Measurements from ENCODE around the gene NAP1L1.

Gene NAP1L1

DNA sequence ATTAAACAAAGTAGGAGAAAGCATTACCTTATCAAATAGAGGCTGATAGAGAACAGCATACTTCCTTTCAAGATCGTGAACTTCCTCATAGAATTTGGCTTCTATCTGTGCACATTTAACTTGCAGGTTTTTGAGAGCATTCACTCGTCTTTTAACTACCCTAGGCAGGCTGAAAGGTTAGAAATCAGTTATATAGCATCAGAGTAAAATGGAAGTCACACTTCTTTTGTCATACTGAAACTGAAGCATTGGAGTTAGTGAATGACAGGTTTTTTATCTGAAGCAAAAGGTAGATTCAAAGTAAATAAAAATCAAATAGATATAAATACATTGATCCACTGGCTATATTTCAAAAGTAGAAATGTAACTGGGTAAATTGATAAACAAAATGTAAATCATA, 24.4 kb downstream of the NAP1L1 start:
- H3K4me3 ChIP-seq (ENCODE audit: low read depth, low read length), result no peak overlapping the region
- DNase-seq (ENCODE audit: low read depth), result no peak
- TF ChIP-seq, protein P1, sequence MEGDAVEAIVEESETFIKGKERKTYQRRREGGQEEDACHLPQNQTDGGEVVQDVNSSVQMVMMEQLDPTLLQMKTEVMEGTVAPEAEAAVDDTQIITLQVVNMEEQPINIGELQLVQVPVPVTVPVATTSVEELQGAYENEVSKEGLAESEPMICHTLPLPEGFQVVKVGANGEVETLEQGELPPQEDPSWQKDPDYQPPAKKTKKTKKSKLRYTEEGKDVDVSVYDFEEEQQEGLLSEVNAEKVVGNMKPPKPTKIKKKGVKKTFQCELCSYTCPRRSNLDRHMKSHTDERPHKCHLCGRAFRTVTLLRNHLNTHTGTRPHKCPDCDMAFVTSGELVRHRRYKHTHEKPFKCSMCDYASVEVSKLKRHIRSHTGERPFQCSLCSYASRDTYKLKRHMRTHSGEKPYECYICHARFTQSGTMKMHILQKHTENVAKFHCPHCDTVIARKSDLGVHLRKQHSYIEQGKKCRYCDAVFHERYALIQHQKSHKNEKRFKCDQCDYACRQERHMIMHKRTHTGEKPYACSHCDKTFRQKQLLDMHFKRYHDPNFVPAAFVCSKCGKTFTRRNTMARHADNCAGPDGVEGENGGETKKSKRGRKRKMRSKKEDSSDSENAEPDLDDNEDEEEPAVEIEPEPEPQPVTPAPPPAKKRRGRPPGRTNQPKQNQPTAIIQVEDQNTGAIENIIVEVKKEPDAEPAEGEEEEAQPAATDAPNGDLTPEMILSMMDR (IDR thresholded peaks at IDR 0.05; ENCODE audit: control insufficient read depth, extremely low read depth, insufficient read depth), result no peak

- DNase-seq (ENCODE audit: low read depth), result no peak
- no peak overlapping the region for H3K4me3 ChIP-seq (ENCODE audit: low read depth, low read length)
- TF ChIP-seq, protein P1 (IDR thresholded peaks at IDR 0.05; ENCODE audit: control insufficient read depth, extremely low read depth, insufficient read depth), result no peak
Measured at GRCh38 chr12:76057326-76057725, 27.2 kb downstream of the NAP1L1 start.

GRCh38 chr12:76055393-76055792, 29.1 kb downstream of the NAP1L1 start:
- TF ChIP-seq, protein P1 (IDR thresholded peaks at IDR 0.05; ENCODE audit: control insufficient read depth, extremely low read depth, insufficient read depth), result no peak

DNA sequence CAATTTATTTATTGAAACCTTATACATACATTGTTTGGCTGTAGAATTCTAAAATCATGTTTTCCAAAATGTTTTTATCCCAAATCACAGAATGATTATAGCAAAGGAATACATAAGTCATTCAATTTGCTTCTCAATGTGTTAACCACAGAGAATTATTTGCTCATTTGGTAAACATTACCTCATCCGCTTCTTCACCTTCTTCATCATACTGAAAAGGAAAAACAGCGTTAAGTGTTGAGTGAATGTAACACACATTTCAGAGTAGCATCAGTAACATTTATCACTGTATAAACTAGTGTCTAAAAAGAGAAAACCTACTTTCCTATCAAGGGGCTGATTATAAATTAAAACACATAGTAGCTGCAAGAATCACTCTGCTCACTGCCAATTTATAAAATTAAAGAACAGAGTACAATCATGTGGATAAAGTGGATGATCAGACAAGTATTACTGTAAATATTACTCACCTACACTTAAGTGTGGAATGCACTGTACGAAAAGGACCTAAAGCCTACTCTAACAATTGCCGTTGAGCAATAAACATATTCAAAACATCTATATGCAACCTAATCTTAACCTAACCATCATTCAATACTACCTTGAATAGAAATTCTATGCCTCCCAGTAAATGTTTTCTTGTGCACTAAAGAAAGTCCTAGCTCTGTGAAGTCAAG, 34.8 kb downstream of the NAP1L1 start:
- DNase-seq (ENCODE audit: low read depth), result no peak
- H3K4me3 ChIP-seq (ENCODE audit: low read depth, low read length), result no peak overlapping the region
- TF ChIP-seq, protein P1 (IDR thresholded peaks at IDR 0.05; ENCODE audit: control insufficient read depth, extremely low read depth, insufficient read depth), result no peak

More at GRCh38 chr12:76055393-76055792, 29.1 kb downstream of the NAP1L1 start:
- DNase-seq (ENCODE audit: low read depth), result no peak
- H3K4me3 ChIP-seq (ENCODE audit: low read depth, low read length), result no peak overlapping the region

DNA sequence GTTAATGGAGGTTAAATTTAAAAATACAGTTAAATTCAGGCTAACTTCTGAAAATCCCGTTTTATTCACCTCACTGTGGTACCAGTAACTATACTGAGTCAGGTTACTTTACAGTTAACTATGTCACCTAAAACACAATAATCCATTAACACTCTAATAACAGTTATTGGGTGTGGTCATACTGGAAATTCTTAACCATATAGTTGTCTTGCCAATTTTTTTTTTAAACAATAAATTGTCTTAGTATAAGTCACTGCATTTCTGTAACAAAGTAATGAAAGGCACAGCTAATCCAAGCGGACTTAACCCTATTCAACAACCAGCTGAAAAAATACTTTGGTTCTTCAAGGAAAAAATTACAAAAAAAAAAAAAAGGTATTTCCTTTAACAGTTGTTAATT, 36.7 kb downstream of the NAP1L1 start:
- TF ChIP-seq, protein P1 (IDR thresholded peaks at IDR 0.05; ENCODE audit: control insufficient read depth, extremely low read depth, insufficient read depth), result no peak
- H3K4me3 ChIP-seq (ENCODE audit: low read depth, low read length), result no peak overlapping the region
- DNase-seq (ENCODE audit: low read depth), result no peak

- DNase-seq (ENCODE audit: low read depth), result no peak
- TF ChIP-seq, protein P1 (IDR thresholded peaks at IDR 0.05; ENCODE audit: control insufficient read depth, extremely low read depth, insufficient read depth), result no peak
- H3K4me3 ChIP-seq (ENCODE audit: low read depth, low read length), result no peak overlapping the region
Measured at GRCh38 chr12:76047060-76047459, 37.4 kb downstream of the NAP1L1 start.

DNA sequence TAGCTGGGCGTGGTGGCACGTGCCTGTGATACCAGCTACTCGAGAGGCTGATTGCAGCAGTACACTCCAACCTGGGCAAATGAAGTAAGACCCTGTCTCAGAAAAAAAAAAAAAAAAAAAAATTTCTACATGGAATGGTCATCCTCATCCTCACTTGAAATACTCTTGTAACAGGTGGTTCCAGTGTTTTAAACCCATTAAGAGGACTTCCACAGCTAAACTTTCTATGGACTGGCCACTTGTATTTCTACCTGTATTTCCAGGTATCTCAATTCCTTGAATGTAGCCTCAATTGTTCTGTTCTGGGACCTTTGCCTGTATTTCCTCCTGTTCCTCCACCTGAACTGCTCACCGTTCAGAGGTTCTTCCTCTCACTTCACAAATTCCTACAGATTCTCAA, 41.1 kb downstream of the NAP1L1 start:
- TF ChIP-seq, protein P1 (IDR thresholded peaks at IDR 0.05; ENCODE audit: control insufficient read depth, extremely low read depth, insufficient read depth), result no peak
- no peak for DNase-seq (ENCODE audit: low read depth)
- H3K4me3 ChIP-seq (ENCODE audit: low read depth, low read length), result no peak overlapping the region

Measured in LNCaP clone FGC (cell line).